Thoracic aorta (tissue), 2 donors: ENCODE measurements around the gene PACSIN1. TPM values are rescaled to one million over a fixed set of nuclear protein-coding genes. Genes with fewer than 3 reads are reported as not detected.

Experiments
- ATAC-seq: fragments of 150-250 bp; one replicate; pipeline ENCODE4 v1.8.0; 2017; ENCODE audit warnings: low read depth; ENCODE audit not compliant: insufficient number of reproducible peaks, low FRiP score
- DNase-seq: peaks from one replicate; pipeline ENCODE4 v3.0.0-alpha.2; 2020; ENCODE audit warnings: low spot score
- H3K27ac ChIP-seq, 2 donors: fragments of 200-600 bp; sonication (generic); 1 replicate in 1 of 2; 2 replicates in 1 of 2; pipeline ENCODE4 v1.5.1; 2016; ENCODE audit warnings: mild to moderate bottlenecking in 2 of 2, moderate library complexity in 2 of 2
- H3K27me3 ChIP-seq: fragments of 200-600 bp; sonication (generic); replicated peaks from 2 replicates; pipeline ENCODE4 v1.6.0; 2016; ENCODE audit warnings: mild to moderate bottlenecking; ENCODE audit not compliant: insufficient read depth
- H3K36me3 ChIP-seq: fragments of 200-600 bp; sonication (generic); one replicate; pipeline ENCODE4 v1.5.1; 2016
- H3K4me1 ChIP-seq, 2 donors: fragments of 200-600 bp; sonication (generic); 1 replicate in 1 of 2; 2 replicates in 1 of 2; pipeline versions ENCODE4 v1.5.1 to v1.6.0; 2016; ENCODE audit warnings: low read depth in 2 of 2, mild to moderate bottlenecking in 1 of 2; ENCODE audit not compliant: control insufficient read depth in 1 of 2
- H3K4me3 ChIP-seq: fragments of 200-600 bp; sonication (generic); 2 replicates; pipeline ENCODE4 v1.5.1; 2016; ENCODE audit warnings: mild to moderate bottlenecking
- H3K9me3 ChIP-seq: fragments of 200-600 bp; sonication (generic); 2 replicates; pipeline ENCODE4 v1.5.1; 2016
- total RNA-seq, 2 donors: library from RNA; depleted of rRNA; stranded (reverse); fragments of >200 nt; gene quantifications; one replicate each; pipeline versions ENCODE4 v1.1.0 to v1.2.3, GENCODE V29; 2016
- TF ChIP-seq, protein P1 (sequence below): fragments of 200-600 bp; sonication (generic); IDR thresholded peaks from one replicate; pipeline ENCODE4 v1.5.1; 2019; ENCODE audit warnings: antibody characterized with exemption

Gene PACSIN1
- total RNA-seq, 2 donors from 2014 or later = 0.14 TPM; not detected in 1

DNA sequence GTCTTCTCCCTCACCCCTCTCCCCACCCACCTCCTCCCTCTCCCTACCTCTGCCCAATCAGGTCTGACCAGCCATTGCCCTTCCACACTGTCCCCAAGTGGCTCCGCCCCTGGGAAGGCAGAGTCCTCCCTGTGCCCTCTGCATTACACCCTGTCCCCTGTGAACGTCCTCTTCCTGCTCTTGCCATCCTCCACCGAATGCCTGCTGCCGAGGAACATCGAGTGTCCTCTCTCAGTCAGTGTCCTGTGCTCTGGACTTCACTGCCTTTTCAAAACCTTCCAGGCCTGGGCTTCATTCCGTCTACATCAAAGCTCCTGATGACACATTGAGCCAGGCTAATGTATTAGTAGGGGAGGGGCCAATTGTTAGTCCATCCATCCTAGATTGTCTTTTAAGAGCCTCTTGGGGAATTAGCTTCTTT, 3.3 kb upstream of the PACSIN1 start:
- DNase-seq (no peak), ATAC-seq (no peak)
- Histone ChIP-seq H3K27me3 (peaks cover 3% of the 10 kb centered on the region), H3K4me3 (no peak overlapping the region), H3K4me1 (peaks cover 8 to 19% of the 10 kb centered on the region in 2 donors), H3K9me3 (no peaks in the 10 kb centered on the region), H3K27ac (no peak overlapping the region), H3K36me3 (no peaks in the 10 kb centered on the region)
- TF ChIP-seq, protein P1, sequence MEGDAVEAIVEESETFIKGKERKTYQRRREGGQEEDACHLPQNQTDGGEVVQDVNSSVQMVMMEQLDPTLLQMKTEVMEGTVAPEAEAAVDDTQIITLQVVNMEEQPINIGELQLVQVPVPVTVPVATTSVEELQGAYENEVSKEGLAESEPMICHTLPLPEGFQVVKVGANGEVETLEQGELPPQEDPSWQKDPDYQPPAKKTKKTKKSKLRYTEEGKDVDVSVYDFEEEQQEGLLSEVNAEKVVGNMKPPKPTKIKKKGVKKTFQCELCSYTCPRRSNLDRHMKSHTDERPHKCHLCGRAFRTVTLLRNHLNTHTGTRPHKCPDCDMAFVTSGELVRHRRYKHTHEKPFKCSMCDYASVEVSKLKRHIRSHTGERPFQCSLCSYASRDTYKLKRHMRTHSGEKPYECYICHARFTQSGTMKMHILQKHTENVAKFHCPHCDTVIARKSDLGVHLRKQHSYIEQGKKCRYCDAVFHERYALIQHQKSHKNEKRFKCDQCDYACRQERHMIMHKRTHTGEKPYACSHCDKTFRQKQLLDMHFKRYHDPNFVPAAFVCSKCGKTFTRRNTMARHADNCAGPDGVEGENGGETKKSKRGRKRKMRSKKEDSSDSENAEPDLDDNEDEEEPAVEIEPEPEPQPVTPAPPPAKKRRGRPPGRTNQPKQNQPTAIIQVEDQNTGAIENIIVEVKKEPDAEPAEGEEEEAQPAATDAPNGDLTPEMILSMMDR = no peak

DNA sequence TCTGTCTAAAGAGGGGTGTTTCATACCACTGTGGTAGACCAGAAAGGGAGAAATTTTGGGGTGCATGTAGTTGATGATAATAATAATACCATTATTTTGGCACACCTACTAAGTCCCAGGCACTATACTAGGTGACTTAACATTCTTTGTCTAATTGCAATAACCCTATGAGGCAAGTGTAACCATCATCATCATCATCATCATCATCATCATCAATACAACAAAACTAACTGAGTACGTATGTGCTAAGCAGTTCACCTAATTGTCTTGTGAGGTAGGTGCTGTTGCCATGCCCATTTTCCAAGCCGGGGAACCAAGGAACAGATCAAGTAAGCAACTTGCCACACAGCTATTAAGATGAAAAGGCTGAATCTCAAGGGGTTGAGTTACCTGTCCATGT, 2.6 kb upstream of the PACSIN1 start:
- no peak for ATAC-seq
- no peaks in the 10 kb centered on the region for H3K9me3 ChIP-seq
- TF ChIP-seq, protein P1 = no peak

DNA sequence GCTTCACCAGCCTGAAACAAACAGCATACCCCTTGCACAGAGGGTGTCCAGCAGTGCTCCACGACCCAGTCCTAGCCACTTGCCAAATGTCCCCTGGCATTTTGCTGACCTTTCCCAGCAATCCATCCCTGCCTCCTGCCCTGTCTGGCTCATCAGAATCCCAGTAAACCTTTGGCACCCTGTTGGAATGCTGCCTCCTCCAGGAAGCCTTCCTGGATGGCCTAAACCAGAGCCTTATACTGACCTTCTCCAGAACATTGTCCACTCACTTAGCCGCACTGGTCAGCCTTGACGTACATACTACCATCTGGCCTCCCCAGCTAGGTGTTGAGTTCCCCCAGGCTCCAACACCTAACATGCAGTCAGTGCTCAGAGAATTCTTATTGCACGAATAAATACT, 2.0 kb upstream of the PACSIN1 start:
- peaks cover 8 to 19% of the 10 kb centered on the region in 2 donors for H3K4me1 ChIP-seq

More for the DNA sequence above, 2.6 kb upstream of the PACSIN1 start:
- H3K4me3 ChIP-seq = no peak overlapping the region
- no peaks in the 10 kb centered on the region for H3K36me3 ChIP-seq
- H3K4me1 ChIP-seq = peaks cover 8 to 19% of the 10 kb centered on the region in 2 donors
- no peak overlapping the region for H3K27ac ChIP-seq
- peaks cover 3% of the 10 kb centered on the region for H3K27me3 ChIP-seq
- no peak for DNase-seq

DNA sequence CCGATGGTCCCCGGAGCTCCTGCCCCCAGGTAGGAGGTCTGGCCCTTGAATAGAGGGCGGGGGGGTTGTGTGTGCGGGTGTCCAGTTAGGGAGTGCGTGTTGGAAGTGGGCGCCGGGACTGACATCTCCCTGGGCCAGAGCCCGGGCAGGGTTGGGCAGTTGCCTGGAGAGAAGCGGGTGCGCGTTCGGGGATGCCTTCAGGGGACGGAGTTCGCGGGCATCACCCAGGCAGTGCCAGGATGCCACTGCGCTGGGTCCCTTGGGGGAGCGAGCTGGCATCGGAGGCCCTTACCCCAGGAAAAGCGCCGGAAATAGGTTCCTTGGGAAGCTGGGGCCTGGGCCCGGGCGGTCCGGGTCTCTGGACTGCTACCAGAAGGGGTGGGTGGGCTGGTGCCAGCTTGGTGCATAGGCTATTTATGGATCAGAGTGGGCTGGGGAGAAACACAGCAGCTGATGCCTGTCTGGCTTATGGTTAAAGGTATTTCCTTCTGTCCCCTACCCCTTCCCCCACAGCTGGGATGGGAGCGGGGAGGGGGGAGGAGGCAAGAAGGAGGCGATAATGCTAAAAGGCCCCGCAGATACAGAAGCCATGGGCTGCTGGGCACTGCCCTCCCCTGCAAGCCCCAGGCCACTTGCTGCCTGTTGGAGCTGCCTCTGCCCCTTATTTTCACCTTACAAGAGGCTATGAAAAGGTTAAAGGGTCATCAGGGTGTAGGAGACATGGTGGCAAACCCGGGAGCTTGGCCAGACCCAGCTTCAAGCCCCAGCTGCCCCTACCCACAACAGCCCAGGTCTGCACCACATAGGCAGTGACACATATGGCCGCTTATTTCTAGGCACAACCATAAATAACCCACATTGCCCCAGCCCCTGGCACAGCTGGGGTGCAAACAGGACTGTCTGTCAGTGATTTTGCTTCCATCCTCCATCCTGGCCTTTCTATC, 638 bp downstream of the PACSIN1 start:
- ATAC-seq (no peak), DNase-seq (no peak)
- Histone ChIP-seq H3K27ac (no peak overlapping the region), H3K4me3 (peak overlapping the region; percentile 66), H3K9me3 (no peaks in the 10 kb centered on the region), H3K4me1 (peaks cover 8 to 19% of the 10 kb centered on the region in 2 donors), H3K36me3 (no peaks in the 10 kb centered on the region), H3K27me3 (peaks cover 3% of the 10 kb centered on the region)
- TF ChIP-seq, protein P1 = no peak

More for the DNA sequence above, 2.0 kb upstream of the PACSIN1 start:
- H3K27me3 ChIP-seq = peaks cover 3% of the 10 kb centered on the region
- H3K36me3 ChIP-seq = no peaks in the 10 kb centered on the region
- H3K9me3 ChIP-seq = no peaks in the 10 kb centered on the region
- DNase-seq (no peak), ATAC-seq (no peak)
- TF ChIP-seq, protein P1 = no peak
- no peak overlapping the region for H3K4me3 ChIP-seq
- no peak overlapping the region for H3K27ac ChIP-seq

DNA sequence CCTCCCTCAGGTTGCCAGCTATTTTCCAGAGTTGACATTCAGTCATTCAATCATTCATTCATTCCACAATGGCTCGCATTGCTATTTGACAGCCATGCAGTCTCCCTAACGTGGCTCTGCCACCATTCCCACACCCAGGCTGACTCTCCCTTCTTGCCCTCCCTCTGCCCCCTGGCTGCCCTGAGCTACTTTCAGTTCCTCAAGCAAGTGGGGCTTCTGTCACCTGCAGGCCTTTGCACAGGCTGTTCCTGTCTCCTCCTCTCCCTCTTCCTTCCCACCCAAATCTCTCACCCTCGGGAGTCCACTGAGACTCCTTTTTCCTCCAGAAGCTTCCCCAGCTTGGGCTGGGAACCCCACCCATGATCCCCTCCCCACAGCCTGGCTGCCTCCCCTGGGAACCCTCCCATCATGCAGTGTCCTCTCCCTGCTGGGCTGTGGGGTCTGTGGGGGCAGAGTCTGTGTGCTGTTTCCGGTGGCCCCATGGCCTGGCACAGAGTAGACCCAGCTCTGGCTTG, 2.6 kb downstream of the PACSIN1 start:
- H3K4me1 ChIP-seq = peaks cover 8 to 11% of the 10 kb centered on the region in 2 donors
- ATAC-seq = no peak
- no peaks in the 10 kb centered on the region for H3K36me3 ChIP-seq
- no peaks in the 10 kb centered on the region for H3K9me3 ChIP-seq
- no peak for DNase-seq
- no peak overlapping the region for H3K4me3 ChIP-seq
- TF ChIP-seq, protein P1 = no peak
- H3K27me3 ChIP-seq = peaks cover 3% of the 10 kb centered on the region
- no peak overlapping the region for H3K27ac ChIP-seq
